A549 (cell line): ENCODE measurements around the gene OR10A5. TPM values are rescaled to one million over a fixed set of nuclear protein-coding genes. Genes with fewer than 3 reads are reported as not detected.
"Not testable (repeated sequence)": the region's sequence is repeated elsewhere in the genome, so short reads cannot be mapped to it uniquely, and the experiment has no call there.

Experiments
- ATAC-seq, 2 experiments: fragments of 200-7000 bp in 1 of 2; fragments of >200 bp in 1 of 2; cut with Nextera tagmentation in 1 of 2; cut with Tn5 transposase in 1 of 2; 3 replicates each; pipeline versions ENCODE4 v1.8.0 to v1.9.1; 2018 to 2020; ENCODE audit warnings: mild to moderate bottlenecking in 1 of 2, moderate library complexity in 1 of 2
- CTCF ChIA-PET: fragments of 300-600 bp; sonication (Branson Sonifier 250); formaldehyde crosslinking; extraction: SDS; loops from one replicate; lab custom pipeline; 2021; ENCODE audit warnings: antibody characterized with exemption, inconsistent platforms; lab: Yijun Ruan, JAX
- POLR2A ChIA-PET: fragments of 350-600 bp; formaldehyde crosslinking; extraction: SDS; loops from one replicate; lab custom pipeline; 2021; ENCODE audit warnings: antibody characterized with exemption, inconsistent platforms; lab: Yijun Ruan, JAX
- DNase-seq, 2 experiments: peaks; one replicate each; pipeline versions ENCODE4 v3.0.0 to v3.0.0-alpha.2; 2011 to 2016; ENCODE audit warnings: low read depth in 1 of 2, low spot score in 1 of 2
- FAIRE-seq: peaks from 2 replicates; lab custom pipeline; 2011; peaks lifted over from hg19 to GRCh38; lab: Jason Lieb, UNC
- H3K27ac ChIP-seq, 2 experiments: fragments of >200 bp; sonication (Bioruptor Twin); formaldehyde crosslinking; 3 replicates each; pipeline ENCODE4 v1.5.1; 2016 to 2017
- H3K4me1 ChIP-seq: fragments of >200 bp; sonication (Bioruptor Twin); formaldehyde crosslinking; 3 replicates; pipeline ENCODE4 v1.6.1; 2016
- H3K4me2 ChIP-seq: fragments of >200 bp; sonication (Bioruptor Twin); formaldehyde crosslinking; 3 replicates; pipeline ENCODE4 v1.6.1; 2016
- H3K4me3 ChIP-seq: fragments of >200 bp; sonication (Bioruptor Twin); formaldehyde crosslinking; 3 replicates; pipeline ENCODE4 v1.5.1; 2016
- H3K9me3 ChIP-seq: fragments of >200 bp; sonication (Bioruptor Twin); formaldehyde crosslinking; 3 replicates; pipeline ENCODE4 v1.6.1; 2016
- E2F6 ChIP-seq: IDR thresholded peaks from 2 replicates; pipeline ENCODE4 v1.6.1; 2012; ENCODE audit warnings: low read depth, borderline replicate concordance
- EHF ChIP-seq: fragments of 250-450 bp; sonication (Bioruptor Pico); IDR thresholded peaks from 2 replicates; pipeline ENCODE4 v1.5.0; 2020; ENCODE audit warnings: mild to moderate bottlenecking
- ELK1 ChIP-seq: fragments of 150-350 bp; IDR thresholded peaks from 2 replicates; pipeline ENCODE4 v1.6.1; 2014; ENCODE audit warnings: low read depth, mild to moderate bottlenecking, low read length
- FOSL2 ChIP-seq, 2 experiments: fragments of 450-650 bp in 1 of 2; fragments of >200 bp in 1 of 2; sonication (Bioruptor Twin) in 1 of 2; formaldehyde crosslinking; IDR thresholded peaks; 2 replicates each; pipeline versions ENCODE4 v1.5.0 to v1.6.1; 2016 to 2020; ENCODE audit warnings: mild to moderate bottlenecking in 1 of 2, moderate library complexity in 1 of 2
- HES2 ChIP-seq: fragments of >200 bp; sonication (Bioruptor Twin); formaldehyde crosslinking; IDR thresholded peaks from 2 replicates; pipeline ENCODE4 v1.6.1; 2016
- HEYL ChIP-seq: fragments of 250-450 bp; sonication (Bioruptor Pico); IDR thresholded peaks from 2 replicates; pipeline ENCODE4 v1.8.0; 2021; ENCODE audit warnings: mild to moderate bottlenecking, moderate library complexity
- JUN ChIP-seq, 2 experiments: fragments of >200 bp; sonication (Bioruptor Twin); formaldehyde crosslinking; IDR thresholded peaks; 2 replicates in 1 of 2; 3 replicates in 1 of 2; pipeline ENCODE4 v1.6.1; 2016 to 2017
- MAFK ChIP-seq: fragments of 450-650 bp; IDR thresholded peaks from 2 replicates; pipeline ENCODE4 v1.6.1; 2014; ENCODE audit not compliant: partially characterized antibody
- RARB ChIP-seq: fragments of 250-450 bp; sonication (Bioruptor Pico); IDR thresholded peaks from 2 replicates; pipeline ENCODE4 v1.8.0; 2021; ENCODE audit warnings: mild to moderate bottlenecking, moderate library complexity
- RCOR1 ChIP-seq: fragments of 150-350 bp; IDR thresholded peaks from 2 replicates; pipeline ENCODE4 v1.6.1; 2014; ENCODE audit warnings: antibody characterized with exemption, low read length, low read depth
- TFCP2L1 ChIP-seq: fragments of 250-450 bp; sonication (Bioruptor Pico); IDR thresholded peaks from 2 replicates; pipeline ENCODE4 v1.5.0; 2021; ENCODE audit warnings: mild to moderate bottlenecking
- ZSCAN20 ChIP-seq: fragments of 250-450 bp; sonication (Bioruptor Pico); IDR thresholded peaks from 2 replicates; pipeline ENCODE4 v1.8.0; 2022; ENCODE audit warnings: mild to moderate bottlenecking, moderate library complexity
- WGBS: methylation state at CpG from one replicate; pipeline ENCODE4 v1.1.6; 2017; ENCODE audit errors: missing lambda C conversion rate; 5-methylcytosine and 5-hydroxymethylcytosine counted together
- polyA plus RNA-seq, 4 experiments: library from polyadenylated mRNA; depleted of rRNA in 3 of 4; stranded (reverse); fragments of >200 nt; fragmentation: RNase III in 1 of 4; extraction: RNeasy Plus Mini Kit Qiagen cat#74134 plus additional on column Dnase treatment in 1 of 4; gene quantifications; 2 replicates in 3 of 4; 3 replicates in 1 of 4; pipeline ENCODE4 v1.2.3, GENCODE V29; 2011 to 2017
- TF ChIP-seq, protein P1 (sequence below): fragments of >200 bp; sonication (Bioruptor Twin); formaldehyde crosslinking; IDR thresholded peaks from 3 replicates; pipeline ENCODE4 v1.6.1; 2016

Gene OR10A5
- polyA plus RNA-seq, 2 of the 4 experiments (the other 2 are of a cell fraction) = not detected

DNA sequence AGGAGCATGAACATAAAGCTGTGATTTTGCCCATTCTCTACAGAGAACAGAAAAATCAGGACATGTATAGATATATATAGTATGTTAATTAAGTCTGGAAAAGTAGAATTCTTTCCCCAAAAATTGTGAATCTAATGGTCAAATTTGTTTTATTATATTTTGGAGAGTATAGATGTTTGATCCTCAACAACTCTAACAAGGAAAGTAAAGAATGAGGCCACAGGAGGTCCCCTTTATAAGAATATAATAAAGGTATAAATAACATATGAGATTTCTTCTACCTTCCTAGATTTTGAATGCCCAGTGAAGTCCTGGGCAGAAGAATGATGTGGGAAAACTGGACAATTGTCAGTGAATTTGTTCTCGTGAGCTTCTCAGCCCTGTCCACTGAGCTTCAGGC, 30.8 kb downstream of the OR10A5 start, which contains the start of gene OR10A4:
Gene OR10A4, plus strand, starts transcription at position 301 of the 400 bp plus-strand sequence. Its CDS starts 23 bp downstream, at position 324.
- H3K27ac ChIP-seq = no peak within 1 kb of the TSS
- 0% methylated on average over 1 of the region's 1 CpG for WGBS
- FAIRE-seq = no peak
- ATAC-seq = no peak
- CTCF ChIA-PET = no interaction called here
- H3K4me1 ChIP-seq = no peaks in the 10 kb centered on the region
- no peak for DNase-seq
- H3K4me3 ChIP-seq = no peak within 1 kb of the TSS
- H3K9me3 ChIP-seq = no peaks in the 10 kb centered on the region
- no peak within 1 kb of the TSS for H3K4me2 ChIP-seq
- TF ChIP-seq, protein P1, sequence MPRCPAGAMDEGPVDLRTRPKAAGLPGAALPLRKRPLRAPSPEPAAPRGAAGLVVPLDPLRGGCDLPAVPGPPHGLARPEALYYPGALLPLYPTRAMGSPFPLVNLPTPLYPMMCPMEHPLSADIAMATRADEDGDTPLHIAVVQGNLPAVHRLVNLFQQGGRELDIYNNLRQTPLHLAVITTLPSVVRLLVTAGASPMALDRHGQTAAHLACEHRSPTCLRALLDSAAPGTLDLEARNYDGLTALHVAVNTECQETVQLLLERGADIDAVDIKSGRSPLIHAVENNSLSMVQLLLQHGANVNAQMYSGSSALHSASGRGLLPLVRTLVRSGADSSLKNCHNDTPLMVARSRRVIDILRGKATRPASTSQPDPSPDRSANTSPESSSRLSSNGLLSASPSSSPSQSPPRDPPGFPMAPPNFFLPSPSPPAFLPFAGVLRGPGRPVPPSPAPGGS = no peak
- TF ChIP-seq EHF (CRISPR knock-in tag) (no peak), MAFK (no peak), HEYL (CRISPR knock-in tag) (no peak), FOSL2 (IDR thresholded peaks at IDR 0.05) (no peak), FOSL2 (CRISPR knock-in tag; IDR thresholded peaks at IDR 0.05) (no peak), JUN (IDR thresholded peaks at IDR 0.05) (no peak), TFCP2L1 (CRISPR knock-in tag) (no peak), RCOR1 (no peak)
- POLR2A ChIA-PET = no interaction called here

DNA sequence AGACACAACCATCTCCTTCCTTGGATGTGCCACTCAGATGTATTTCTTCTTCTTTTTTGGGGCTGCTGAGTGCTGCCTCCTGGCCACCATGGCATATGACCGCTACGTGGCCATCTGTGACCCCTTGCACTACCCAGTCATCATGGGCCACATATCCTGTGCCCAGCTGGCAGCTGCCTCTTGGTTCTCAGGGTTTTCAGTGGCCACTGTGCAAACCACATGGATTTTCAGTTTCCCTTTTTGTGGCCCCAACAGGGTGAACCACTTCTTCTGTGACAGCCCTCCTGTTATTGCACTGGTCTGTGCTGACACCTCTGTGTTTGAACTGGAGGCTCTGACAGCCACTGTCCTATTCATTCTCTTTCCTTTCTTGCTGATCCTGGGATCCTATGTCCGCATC, 31.4 kb downstream of the OR10A5 start:
- Histone ChIP-seq H3K4me1 (no peaks in the 10 kb centered on the region), H3K4me3 (no peak overlapping the region), H3K27ac (no peak overlapping the region), H3K9me3 (no peaks in the 10 kb centered on the region), H3K4me2 (no peak overlapping the region)
- no peak for DNase-seq
- 2% methylated on average over 3 of the region's 3 CpGs for whole genome bisulfite sequencing
- ChIA-PET CTCF (no interaction called here), POLR2A (no interaction called here)
- FAIRE-seq = no peak
- no peak for TF ChIP-seq HEYL (CRISPR knock-in tag)
- TF ChIP-seq E2F6 = no peak
- TF ChIP-seq HES2 = no peak
- TF ChIP-seq RARB (CRISPR knock-in tag) = no peak
- TF ChIP-seq FOSL2 (IDR thresholded peaks at IDR 0.05) = no peak
- TF ChIP-seq FOSL2 (CRISPR knock-in tag; IDR thresholded peaks at IDR 0.05) = no peak
- TF ChIP-seq ELK1 = no peak
- no peak for ATAC-seq

DNA sequence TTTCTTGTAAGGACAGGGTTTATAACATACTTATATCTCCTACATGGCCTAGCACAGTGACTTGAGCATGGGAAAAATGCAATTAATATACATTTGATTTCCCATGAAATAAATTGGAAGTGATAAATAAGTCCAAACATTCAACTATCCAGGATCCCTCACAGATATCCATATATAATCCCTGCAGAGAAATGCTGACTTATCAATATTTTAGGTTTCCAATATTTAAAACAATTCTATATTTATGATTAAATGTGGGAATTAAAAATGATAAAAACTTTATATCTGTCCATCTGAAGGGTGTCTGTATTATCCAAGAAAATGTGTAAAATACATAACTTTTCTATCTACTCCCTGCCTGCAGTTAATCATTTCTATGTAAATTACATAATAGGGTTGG, 37.3 kb downstream of the OR10A5 start:
- H3K27ac ChIP-seq = no peak overlapping the region
- FAIRE-seq = no peak
- CTCF ChIA-PET = no interaction called here

GRCh38 chr11:6887711-6888110, 42.2 kb downstream of the OR10A5 start:
- FAIRE-seq, DNase-seq, CTCF ChIA-PET, H3K4me3 ChIP-seq, H3K4me2 ChIP-seq, POLR2A ChIA-PET, ATAC-seq, H3K4me1 ChIP-seq, H3K27ac ChIP-seq, H3K9me3 ChIP-seq: not testable (repeated sequence)
- 25% methylated on average over 5 of the region's 5 CpGs for WGBS

More for the DNA sequence above, 37.3 kb downstream of the OR10A5 start:
- POLR2A ChIA-PET = no interaction called here
- Histone ChIP-seq H3K4me3 (no peak overlapping the region), H3K4me1 (no peaks in the 10 kb centered on the region), H3K4me2 (no peak overlapping the region), H3K9me3 (no peaks in the 10 kb centered on the region)
- ATAC-seq = no peak
- no peak for TF ChIP-seq ZSCAN20 (CRISPR knock-in tag)
- TF ChIP-seq MAFK = peak; percentile 86
- DNase-seq = no peak
